Heart left ventricle (tissue), 13 donors: ENCODE results near the gene C1QL1.

ENCODE experiments used
- POLR2A ChIP-seq, 2 donors: fragments of 450-650 bp; IDR thresholded peaks; one replicate each; pipeline ENCODE4 v1.6.1; 2017; ENCODE audit warnings: antibody characterized with exemption in 2 of 2, mild to moderate bottlenecking in 2 of 2, moderate library complexity in 2 of 2
- TF ChIP-seq, protein P1 (sequence below), 12 donors: fragments of 200-600 bp; sonication (generic) in 4 of 12; IDR thresholded peaks; one replicate each; pipeline versions ENCODE4 v1.5.0 to v1.8.0; 2018 to 2022; ENCODE audit warnings: antibody characterized with exemption in 12 of 12, mild to moderate bottlenecking in 5 of 12
- donor health status: ischemic (EF 13 %, LVEDD 7.1; RV severe dilation, severe dysfunction).
- donor health status: DM: no; HTN: yes; CAD: no.
- donor health status: DM: no; HTN: no; CAD: no.
- donor health status: ischemic (EF 25% LVEDD 6.9; RV normal size, moderate dysfunction).
- donor health status: ischemic (EF 25% LVEDD 5.7; RV mildly dilated, moderate dysfunction).
- donor health status: ischemic (EF 35%, LVEDD 5.7; RV mildly dilated, moderate dysfunction).
- donor health status: nonischemic (EF 11% LVEDD 7.7; RV severe dilation, severe dysfunction).
- donor health status: DM: yes; HTN: yes; CAD: no.
- donor health status: PGD.
- donor health status: ischemic (EF 29% LVEDD 5.4; RV normal size, mild dysfunction).
- donor health status: nonischemic (EF 23%, LVEDD 6.1; RV moderate dilation, normal function).

- no peak for TF ChIP-seq POLR2A (IDR thresholded peaks at IDR 0.05)
- TF ChIP-seq, protein P1, sequence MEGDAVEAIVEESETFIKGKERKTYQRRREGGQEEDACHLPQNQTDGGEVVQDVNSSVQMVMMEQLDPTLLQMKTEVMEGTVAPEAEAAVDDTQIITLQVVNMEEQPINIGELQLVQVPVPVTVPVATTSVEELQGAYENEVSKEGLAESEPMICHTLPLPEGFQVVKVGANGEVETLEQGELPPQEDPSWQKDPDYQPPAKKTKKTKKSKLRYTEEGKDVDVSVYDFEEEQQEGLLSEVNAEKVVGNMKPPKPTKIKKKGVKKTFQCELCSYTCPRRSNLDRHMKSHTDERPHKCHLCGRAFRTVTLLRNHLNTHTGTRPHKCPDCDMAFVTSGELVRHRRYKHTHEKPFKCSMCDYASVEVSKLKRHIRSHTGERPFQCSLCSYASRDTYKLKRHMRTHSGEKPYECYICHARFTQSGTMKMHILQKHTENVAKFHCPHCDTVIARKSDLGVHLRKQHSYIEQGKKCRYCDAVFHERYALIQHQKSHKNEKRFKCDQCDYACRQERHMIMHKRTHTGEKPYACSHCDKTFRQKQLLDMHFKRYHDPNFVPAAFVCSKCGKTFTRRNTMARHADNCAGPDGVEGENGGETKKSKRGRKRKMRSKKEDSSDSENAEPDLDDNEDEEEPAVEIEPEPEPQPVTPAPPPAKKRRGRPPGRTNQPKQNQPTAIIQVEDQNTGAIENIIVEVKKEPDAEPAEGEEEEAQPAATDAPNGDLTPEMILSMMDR (IDR thresholded peaks at IDR 0.05) = no peak
Measured at GRCh38 chr17:44979426-44979995, 11.4 kb upstream of the C1QL1 start.
